DMS153 treated with DMSO at 0.1 percent for 48 hours (cell line): ENCODE measurements around the gene GAS2L1.
"Not testable (repeated sequence)": the region's sequence is repeated elsewhere in the genome, so short reads cannot be mapped to it uniquely, and the experiment has no call there.

ENCODE experiments used
- DNase-seq: peaks from one replicate; lab custom pipeline; 2025; ENCODE audit not compliant: unreplicated experiment; lab: John Stamatoyannopoulos, UW

GAS2L1 gene

DNA sequence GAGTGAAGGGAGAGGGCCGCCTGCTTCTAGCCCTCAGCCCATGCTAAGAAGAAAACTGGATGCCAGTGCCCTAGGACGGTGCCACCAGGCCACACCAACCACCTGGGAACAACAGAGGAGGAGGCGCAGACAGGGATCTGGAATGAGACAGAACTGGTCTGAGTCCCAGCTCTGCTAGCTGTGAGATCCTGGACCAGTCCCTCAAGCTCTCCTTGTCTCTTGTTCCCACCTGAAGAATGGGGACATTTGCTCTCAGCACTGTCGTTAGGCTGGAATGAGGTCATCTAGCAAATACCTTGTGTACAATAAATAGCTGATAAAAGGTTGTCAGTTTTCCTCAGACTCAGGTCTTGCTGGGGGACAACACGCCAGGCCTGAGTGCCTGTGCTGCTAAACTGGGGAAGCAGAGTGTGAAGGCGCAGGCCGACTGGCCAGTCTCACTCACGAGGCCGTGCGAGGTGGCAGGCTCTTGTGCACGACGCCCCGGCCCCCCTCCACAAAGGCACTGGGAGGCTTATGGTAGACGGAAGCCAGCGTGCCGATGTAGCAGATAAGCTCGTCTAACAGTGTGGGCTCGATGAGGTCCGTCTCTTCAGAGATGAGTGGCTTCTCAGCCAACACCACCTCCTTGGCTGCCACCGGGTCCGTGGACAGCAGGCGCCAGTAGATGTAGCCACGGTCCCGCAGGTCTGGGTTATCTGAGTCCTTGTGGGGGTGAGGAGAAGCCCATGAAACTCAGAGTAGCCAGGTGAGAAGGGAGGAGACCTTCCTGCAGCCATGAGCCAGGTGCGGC, 34.8 kb downstream of the GAS2L1 start:
- no peak for DNase-seq

- DNase-seq: no peak
Measured at GRCh38 chr22:29341849-29342127, 35.3 kb downstream of the GAS2L1 start.

DNA sequence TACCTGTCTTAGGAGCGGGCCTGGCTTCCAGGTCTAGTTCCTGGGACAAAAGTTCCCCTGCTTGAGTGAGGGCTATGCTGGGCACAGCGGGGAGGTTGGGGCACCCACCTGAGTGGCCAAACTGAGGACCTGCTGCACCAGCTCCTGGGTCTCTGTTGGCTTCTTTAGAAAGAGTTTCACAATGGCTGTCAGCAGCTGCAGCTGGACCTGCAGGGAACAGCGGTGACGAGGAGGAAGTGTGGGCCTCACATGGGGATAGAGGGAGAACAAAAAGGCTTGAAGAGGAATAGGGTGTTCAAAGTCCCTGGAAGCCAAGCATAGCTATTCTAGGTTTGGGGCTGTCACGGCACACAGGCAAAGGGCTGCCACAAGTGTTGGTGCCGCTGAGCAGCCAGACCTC, 35.7 kb downstream of the GAS2L1 start:
- no peak for DNase-seq

DNA sequence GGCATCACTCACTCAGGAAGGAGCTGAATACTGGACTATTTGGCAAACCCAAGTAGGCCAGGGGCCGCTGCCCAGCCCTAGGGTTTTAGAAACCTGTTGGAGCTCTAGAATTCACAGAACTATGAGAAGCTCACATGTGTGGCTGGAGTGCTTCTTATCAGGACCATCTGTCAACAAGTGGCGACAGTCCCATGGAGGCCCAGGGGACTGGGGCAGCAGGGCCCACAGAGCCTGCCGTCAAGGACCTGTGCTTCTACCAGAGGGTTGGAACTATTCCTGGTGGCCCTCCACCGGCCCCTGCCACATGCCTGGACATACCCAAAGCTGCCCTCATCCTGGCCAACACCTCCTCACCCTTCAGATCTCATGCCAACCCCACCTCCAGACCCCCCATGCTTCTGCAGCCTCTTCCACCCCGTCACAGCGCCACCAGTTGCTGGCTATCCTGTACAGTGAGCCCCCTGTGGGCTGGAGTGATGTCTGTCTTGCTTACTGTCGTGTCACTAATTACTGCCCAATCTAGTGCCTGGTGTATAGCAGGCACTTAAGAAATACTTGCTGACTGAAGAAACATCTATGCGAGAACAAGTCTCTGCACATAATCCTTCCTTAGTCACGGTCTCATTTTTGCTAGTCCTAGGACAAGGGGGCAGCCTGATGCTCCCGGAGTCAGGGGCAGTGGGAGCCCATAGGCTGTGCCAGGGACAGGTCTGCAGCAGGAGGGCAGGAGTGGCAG, 36.3 kb downstream of the GAS2L1 start:
- no peak for DNase-seq

DNA sequence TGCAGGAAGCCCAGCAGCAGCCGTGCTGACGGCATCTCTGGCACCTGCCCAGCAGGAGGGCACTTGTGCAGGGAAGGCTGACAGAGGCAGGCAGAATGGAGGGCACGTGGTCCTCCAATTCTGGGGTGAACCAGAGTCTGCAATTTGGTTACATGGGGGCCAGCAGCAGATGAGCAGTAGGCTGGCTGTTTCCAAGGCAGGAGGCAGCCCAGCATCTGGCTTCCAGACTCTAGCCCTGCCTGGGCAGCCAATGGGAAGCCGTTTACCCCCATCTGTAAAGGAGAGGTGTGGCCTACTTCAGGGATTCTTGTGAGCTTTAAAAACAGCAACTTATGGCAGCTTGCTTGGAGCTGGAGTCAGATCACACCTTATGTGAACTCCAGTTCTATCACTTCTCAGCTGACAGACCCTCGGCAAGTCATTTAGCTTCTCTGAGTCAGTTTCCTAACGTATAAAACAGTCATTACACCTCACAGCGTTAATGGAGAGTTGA, 36.9 kb downstream of the GAS2L1 start:
- DNase-seq: peak; percentile 5

GRCh38 chr22:29344137-29344536, 37.7 kb downstream of the GAS2L1 start:
- peak; percentile 84 for DNase-seq

- not testable (repeated sequence) for DNase-seq
Measured at GRCh38 chr22:29344889-29345288, 38.4 kb downstream of the GAS2L1 start.

DNA sequence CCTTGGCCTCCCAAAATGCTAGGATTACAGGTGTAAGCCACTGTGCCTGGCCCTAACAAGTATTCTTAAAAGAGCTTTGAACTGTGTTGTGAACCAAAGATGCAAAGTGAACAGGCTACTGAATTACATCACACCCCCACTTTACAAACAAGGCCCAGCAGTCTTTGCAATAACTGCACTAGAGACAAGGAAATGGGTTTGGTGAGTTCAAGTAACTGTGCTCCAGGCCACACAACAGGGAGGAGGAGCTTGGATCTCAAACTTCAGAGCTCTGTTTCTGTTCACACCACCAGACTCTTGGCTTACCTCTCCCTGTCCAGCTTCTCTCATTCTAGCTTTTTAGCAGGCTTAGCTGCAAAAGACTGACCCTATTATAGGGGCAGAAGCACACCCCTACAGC, 39.5 kb downstream of the GAS2L1 start:
- DNase-seq: no peak

DNA sequence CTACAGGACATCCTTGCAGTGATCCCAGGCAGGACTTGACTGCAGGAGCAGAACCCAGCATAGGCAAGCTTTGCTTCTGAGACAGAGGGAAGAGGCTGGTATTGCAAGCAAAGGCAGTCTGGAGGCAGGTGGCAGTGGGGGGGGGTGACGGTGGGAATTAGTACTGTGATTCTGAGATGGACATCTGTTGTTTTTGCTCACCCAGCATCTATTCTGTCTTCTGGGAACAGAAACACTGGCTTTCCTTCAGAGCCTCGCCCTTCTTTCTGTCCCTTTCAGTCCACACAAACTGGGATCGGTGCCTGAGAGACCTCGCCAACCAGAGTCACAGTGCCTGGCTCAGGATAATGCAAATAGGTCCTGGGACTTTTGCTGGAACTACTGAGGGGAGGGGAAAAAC, 40.2 kb downstream of the GAS2L1 start:
- no peak for DNase-seq

DNA sequence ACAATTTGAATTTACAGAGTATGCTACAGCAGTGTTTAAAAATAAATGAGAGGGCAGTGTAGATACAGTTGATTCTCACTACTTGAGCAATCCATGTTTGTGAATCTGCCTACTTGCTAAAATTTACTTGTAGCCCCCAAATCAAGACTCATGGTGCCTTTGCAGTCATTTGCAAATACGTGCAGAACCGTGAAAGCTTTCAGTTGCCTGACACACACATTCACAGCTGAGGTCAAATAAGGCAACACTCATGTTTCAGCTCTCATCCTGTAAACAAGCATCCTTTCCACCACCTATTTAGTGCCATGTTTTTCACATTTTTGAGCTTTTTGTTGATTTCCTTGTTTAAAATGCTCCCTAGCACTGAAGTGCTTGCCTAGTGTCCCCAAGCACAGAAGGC, 41.6 kb downstream of the GAS2L1 start:
- no peak for DNase-seq

DNA sequence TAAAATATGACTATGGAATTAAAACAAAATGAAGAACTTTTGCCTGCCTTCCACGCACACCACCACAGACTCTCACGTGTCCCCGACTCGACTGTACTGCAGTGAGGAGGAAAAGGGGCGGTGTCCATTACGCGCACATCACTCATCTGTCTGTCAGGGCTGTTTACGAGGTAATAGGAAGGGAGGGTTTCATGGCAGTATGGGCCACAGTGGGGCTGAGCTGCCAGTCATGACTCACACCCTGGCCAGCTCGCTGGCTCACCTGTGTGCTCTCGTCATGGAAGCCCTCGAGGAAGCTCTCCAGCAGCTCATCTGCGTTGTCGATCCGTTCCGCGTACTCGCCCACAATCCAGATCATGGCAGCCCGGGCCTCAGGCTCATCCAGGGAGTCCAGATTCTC, 42.5 kb downstream of the GAS2L1 start:
- DNase-seq: peak; percentile 31

GRCh38 chr22:29351042-29351441, 44.6 kb downstream of the GAS2L1 start:
- no peak for DNase-seq

DNA sequence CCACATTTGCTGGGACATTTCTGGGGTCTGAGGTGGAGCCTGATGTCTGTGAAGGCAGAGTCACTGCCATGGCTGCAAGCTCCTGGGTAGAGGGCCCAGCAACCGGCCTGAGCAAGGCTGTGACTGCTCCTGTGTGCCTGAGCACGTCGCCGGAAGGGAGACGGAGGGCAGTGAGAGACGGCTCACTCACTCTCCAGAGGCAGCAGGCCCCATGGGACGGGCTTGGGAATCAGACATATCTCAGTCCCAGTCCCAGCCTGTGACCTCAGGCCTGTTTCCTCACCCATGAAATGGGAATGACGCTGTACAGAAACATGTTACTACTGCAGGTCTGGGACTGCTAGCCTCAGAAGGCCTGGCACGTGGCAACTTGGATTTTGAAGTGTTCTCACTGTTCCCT, 45.4 kb downstream of the GAS2L1 start:
- no peak for DNase-seq

DNA sequence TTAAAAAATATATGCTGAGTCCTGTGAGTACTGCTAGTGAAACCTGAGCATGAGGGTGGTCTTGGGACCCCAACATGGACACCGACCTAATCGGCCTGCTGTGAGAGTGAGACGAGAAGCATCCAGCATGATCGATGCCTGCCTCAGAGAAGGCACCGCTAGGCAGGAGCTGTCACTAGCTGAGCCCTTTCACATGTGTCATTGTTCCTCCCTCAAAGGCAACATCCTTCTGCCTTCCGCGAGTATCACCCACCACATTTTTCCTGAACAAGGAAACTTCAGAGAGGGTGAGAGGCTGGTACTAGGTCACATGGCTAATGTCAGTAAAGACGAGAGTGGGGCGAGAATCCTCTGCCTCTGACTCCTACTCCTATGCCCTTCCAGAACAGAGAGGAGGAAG, 46.3 kb downstream of the GAS2L1 start:
- no peak for DNase-seq

DNA sequence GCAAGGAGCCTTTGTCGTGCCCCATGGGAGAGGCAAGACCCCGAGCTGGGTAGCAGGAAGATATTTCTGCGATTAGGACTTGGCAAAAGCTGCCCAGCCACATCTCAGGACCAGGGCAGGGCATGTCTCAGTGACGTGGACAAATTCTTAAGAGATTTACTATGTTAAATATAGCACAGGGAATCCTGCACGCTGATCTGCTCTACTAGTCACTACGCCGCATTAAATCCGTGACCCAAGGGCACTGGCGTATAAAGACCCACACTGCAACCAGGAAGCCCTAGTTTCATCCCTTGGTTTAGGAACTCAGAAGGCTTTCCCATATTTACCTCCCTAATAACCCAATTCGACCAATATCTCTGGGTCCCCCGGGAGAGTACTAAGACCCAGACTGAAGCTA, 46.8 kb downstream of the GAS2L1 start:
- no peak for DNase-seq

DNA sequence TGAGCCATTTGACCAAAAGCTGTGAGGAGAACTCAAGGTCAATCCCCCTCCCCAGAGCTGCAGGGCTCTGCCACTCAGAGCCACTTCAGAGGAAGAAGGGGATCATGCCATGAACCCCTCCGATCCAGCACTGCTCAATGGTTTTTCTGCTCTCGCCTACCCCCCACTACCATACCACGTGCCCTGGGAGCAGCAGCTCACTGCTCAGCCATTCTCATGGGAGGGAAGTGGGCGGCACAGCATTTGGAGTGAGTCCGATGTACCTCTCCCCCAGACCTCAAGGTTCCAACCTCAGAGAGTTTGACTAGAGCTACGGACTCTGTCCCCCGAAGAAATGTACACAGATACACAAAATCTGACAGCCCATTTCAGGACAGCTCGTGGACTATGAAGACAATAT, 47.4 kb downstream of the GAS2L1 start:
- DNase-seq: no peak

DNA sequence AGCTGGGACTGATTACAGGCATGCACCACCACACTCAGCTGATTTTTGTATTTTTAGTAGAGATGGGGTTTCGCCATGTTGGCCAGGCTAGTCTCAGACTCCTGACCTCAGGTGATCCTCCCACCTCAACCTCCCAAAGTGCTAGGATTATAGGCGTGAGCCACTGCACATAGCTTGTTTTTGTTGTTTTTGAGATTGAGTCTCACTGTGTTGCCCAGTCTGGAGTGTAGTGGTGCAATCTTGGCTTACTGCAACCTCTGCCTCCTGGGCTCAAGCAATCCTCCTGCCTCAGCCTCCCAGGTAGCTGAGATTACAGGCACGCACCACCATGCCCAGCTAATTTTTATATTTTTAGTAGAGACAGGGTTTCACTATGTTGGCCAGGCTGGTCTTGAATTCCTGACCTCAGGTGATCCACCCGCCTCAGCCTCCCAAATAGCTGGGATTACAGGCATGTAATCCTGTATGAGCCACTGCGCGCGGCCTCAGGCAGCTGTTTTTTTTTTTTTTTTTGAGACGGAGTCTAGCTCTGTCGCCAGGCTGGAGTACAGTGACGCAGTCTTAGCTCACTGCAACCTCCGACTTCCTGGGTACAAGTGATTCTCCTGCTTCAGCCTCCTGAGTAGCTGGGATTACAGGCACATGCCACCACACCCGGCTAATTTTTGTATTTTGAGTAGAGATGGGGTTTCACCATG, 50.9 kb downstream of the GAS2L1 start:
- not testable (repeated sequence) for DNase-seq

- peak; percentile 12 for DNase-seq
Measured at GRCh38 chr22:29359469-29359868, 53.0 kb downstream of the GAS2L1 start.
